HK-2 (cell line): Measurements from ENCODE around the gene AGAP3.

ENCODE experiments used
- DNase-seq: peaks from one replicate; pipeline ENCODE4 v3.0.0-alpha.2; 2018; ENCODE audit not compliant: unreplicated experiment

The AGAP3 gene

DNA sequence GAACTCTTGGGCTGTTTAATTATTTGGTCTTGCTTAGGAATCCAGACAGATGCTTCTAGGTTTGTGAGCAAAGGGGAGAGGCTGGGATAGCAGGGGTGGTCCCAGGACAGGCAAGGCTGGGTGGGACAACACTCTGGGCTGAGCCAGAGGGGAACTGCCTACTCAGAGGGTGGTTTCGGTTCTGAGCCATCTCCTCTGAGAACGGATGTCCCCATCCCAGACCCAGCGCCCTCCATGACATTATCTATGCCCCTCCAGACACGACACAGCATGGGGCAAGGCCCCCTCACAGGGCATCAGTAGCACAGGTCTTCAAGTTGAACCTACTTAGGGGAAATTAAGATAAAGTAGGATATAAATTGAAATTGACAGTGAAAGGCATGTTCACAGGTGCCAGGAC, 93.7 kb downstream of the AGAP3 start:
- no peak for DNase-seq

DNA sequence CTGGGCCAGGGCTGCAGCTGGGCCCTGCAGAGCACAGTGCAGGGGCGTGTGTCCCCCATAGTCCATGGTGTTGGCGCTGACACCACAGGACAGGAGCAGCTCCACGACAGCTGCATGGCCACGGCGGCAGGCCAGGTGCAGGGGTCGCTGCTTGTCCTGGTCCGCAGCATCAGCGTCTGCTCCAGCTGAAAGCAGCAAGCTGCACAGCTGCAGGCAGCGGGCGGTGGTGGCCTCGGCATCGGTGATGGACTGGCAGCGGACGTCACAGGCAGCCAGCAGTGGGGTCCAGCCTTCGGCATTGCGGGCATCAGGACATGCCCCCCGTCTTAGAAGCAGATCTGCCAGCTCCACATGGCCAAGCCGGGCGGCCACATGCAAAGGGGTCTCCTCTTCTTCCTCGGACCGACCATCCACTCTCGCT, 94.7 kb downstream of the AGAP3 start:
- DNase-seq, result no peak

DNA sequence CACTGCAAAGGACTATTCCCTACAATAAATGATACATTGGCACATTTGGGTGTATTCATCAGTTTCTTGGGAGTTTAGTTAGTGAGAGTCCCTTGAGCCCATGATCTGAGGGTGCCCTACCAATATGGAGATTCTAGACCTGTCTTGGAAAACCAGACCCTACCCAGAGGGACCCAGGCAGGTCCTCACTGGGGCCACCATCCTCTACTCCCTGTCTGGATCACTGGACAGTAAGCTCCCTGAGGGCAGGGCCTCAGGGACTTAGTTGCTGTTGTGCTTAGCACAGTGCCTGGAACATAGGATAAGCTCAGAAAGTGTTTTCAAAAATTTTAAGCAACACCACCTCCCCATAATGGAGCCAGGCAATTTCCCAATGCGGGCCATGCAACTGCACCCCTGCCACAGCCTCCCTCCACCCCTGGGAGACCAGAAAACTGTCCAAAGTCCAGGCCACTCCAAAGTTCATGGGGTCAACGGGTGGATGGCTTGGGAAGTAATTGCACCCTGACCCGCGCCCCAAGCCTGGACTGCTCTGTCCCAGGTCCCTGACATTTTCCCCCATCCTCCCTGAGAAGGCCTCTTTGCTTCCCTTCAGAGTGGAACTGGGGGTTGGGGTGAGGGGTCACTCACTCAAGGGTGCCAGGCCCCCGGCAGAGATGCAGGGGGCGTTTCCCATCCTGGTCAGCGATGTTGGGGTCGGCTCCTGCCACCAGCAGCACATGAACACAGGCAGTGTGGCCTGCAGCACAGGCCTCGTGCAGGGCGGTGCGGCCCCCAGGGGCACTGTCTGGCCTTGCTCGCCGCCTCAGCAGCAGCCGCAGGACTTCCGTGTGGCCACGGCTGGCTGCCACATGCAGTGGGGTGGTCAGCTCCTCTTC, 99.7 kb downstream of the AGAP3 start:
- no peak for DNase-seq

DNA sequence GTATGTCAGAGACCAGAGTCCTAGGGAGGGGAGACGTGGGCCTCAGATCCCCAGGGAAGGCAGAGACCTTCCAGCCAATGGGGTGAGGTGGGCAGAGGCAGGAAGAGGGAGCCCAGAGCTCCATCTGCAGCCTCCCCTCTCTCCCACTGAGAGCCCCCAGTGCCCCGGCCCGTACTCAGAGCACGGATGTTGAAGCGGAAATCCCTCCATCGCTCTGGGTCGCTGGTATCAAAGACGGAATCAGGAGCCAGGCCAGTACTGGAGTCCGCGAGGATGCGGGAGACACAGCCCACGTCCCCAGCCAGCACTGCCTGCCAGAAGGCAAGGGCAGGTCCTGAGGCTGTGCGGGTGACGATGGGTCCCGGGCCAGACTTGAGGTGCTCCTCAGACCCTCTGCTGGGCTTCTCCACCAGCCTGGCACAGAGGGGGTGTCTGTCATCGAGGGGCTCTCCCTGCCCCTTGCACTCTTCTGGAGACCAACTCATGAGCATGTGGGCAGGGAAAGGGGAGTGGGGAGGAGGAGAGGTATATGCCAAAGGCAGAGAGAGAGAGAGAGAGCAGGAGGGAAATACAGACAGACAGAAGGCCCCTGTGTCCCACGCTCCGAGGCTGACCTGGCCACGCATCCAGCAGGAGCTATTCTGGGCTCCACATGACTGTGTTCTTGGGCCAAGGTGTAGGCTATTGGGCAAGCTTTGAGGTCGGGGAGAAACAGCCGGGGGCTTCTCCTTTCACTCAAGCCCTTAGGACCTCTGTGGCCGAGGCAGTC, 100.5 kb downstream of the AGAP3 start, which contains the start of gene ASB10:
Gene ASB10 (minus strand): TSS at position 611 of the 769 bp plus-strand sequence. CDS start 120 bp downstream, at position 491.
- no peak for DNase-seq

DNA sequence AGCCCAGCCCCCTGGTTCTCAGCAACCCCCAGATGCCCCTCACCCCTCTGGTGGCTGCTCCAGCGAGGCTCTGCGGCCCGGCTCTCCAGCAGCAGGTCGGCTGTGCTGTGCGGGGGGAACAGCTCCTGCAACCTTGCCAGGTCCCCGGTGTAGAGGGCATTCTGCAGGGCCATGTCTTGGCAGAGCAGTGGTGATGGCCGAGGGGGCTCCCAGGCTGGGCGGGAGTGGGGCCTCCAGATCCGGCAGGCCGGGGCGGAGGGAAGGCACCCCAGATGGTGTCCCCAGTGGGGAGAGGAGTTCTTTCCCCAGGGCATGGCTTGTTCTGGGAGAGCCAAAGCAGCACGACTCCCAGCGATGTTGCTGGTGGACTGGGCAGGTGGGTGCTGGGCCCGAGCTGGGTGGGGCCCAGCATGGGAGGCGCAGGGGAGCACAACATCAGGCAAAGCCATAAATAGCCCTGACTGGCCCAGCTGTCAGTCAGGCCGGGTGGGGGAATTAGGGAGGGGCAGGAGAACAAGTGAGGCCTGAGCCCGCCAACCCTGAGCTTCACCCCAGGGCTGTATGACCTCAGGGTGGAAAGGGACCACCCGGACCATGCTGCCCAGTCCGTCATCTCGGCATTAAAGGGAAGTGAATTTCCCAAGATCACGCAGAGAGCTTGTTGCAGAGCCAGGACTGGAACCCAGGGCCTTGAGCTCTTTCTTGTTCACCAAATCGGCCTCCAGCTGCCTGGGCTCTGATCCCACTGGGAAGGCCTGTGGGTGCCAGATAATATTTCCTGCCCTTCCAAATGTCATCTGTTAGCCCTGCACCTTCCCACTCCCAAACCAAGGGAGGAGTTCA, 101.4 kb downstream of the AGAP3 start:
- DNase-seq, result no peak

DNA sequence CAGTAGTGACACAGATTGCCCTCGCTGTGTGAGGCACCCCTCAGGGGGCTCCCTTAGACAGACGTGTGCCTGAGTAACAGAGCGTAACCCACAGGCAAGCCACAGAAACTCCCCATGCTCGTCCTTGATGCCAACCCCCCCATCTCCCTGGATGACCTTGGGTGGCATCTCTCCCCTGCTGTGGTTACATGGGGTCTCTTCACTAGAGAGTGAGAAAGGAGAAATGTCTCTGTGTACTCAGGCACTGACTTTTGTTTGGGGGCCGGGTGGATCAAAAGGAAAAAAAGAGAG, 101.9 kb downstream of the AGAP3 start:
- DNase-seq, result no peak

DNA sequence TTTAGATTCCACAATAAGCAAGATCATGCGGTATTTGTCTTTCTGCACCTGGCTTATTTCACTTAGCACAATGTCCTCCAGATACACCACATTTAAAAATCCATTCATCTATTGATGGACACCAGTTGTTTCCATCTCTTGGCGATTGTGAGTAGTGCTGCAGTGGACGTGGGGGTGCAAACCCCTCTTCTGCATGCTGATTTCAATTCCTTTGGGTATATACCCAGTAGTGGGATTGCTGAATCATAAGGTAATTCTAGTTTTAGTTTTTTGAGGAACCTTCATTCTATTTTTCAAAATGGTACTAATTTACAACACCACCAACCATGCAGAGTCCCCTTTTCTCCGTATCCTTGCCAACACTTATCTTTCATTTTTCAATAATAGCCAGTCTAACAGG, 102.8 kb downstream of the AGAP3 start:
- DNase-seq, result no peak

DNA sequence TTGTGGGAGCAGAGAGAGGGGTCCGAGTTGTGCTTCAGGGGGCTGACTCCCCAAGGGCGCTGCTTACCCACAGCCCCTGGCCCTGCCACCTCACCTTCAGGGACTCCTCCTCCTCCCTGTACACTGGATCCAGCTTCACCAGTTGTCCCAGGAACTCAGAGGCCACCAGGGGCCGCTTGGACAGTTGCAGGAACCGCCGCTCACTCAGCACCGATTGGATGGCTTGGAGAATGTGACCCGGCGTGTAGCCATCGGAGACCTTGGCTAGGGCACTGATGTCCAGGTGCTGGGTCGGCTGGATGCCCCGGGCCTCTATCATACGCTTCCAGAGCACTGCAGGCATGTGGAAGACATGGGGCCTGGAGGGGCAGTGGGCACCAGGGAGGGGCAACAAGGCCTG, 105.3 kb downstream of the AGAP3 start:
- no peak for DNase-seq

DNA sequence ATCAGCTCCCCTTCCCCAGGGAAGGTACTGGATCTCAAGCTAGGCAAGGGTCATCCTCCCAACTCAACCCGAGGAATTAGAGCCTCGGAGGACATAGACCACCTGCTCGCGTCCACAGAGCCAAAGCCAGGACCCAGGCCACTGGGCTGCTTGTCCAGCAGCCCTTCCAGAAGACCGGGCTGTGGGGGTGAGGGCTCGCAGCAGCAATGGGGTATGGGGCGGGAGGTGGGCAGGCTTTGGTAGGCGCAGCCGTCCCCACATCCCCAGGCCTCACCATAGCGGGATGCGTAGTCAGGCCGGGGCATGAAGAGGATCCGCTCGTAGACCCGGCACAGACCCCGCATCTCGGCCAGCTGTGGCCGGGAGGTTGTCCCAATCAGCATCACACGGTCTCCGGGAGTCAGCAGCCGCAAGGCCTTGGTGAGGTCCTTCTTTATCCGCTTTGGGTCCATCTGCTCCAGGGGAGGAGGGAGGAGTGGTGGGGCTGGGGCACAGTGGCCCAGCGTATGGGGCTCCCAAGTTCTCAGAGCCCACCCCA, 105.8 kb downstream of the AGAP3 start:
- no peak for DNase-seq

DNA sequence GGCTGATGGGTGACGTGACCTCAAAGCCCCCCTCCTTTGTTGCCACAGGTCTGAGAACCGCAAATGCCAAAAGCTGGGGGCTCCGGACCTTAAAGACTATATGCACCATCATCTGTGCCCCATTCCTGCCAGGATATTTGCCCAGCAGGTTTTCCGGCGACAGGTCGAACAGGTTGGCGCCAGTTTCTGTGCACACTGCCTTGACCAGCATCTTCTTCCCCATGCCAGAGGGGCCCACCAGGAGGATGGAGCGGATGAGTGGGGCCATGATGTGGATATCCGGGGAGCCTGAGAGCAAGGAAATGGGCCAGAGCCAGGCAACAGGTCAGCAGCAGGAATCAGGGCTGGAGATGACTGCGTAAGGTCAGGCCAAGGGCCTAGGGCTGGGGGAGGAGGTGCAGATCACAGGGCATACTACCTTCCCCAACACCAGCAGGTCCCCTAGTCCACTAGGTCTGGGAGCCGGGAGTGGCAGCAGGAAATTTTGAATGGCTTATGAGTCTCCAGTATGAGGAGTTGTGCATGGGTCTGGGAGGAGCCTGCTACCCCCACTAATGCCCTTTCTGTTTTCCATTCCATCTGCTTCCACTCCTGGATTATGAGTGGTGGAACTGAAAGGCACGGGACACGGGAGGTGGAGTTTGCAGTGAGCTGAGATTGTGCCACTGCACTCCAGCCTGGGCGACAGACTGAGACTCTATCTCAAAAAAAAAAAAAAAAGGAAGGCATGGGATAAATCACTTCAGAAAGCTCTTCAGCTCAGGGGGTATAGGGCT, 107.1 kb downstream of the AGAP3 start:
- no peak for DNase-seq
